Panc1 (cell line): Measurements from ENCODE around the gene ZNF776.

Source experiments
- CTCF ChIP-seq: fragments of 450-650 bp; IDR thresholded peaks from 2 replicates; pipeline ENCODE4 v1.5.1; 2017; ENCODE audit warnings: mild to moderate bottlenecking
- REST ChIP-seq, 2 experiments: IDR thresholded peaks; 2 replicates each; pipeline ENCODE4 v1.6.1; 2011 to 2012; ENCODE audit warnings: low read depth in 2 of 2, control low read depth in 1 of 2, low read length in 1 of 2, mild to moderate bottlenecking in 1 of 2, moderate library complexity in 1 of 2; ENCODE audit not compliant: insufficient read depth in 1 of 2
- SIN3A ChIP-seq: IDR thresholded peaks from 2 replicates; pipeline ENCODE4 v1.6.1; 2012; ENCODE audit warnings: low read depth, mild to moderate bottlenecking, low read length, moderate library complexity, borderline replicate concordance; ENCODE audit not compliant: insufficient read depth
- TCF7L2 ChIP-seq: IDR thresholded peaks from 2 replicates; pipeline ENCODE4 v1.6.1; 2011; ENCODE audit warnings: mild to moderate bottlenecking, low read depth, low read length, inconsistent platforms

- TF ChIP-seq SIN3A (no peak), CTCF (no peak), REST (IDR thresholded peaks at IDR 0.05; ENCODE audit: insufficient read depth in 1 of 2, low read depth in 2 of 2, low read length in 1 of 2) (no peak), TCF7L2 (no peak)
Measured at GRCh38 chr19:57719424-57719823, 27.2 kb upstream of the ZNF776 start.
